Esophagus muscularis mucosa (tissue), 4 donors: Measurements from ENCODE around the gene DCAF11. TPM values are rescaled to one million over a fixed set of nuclear protein-coding genes. Genes with fewer than 3 reads are reported as not detected.

Source experiments
- DNase-seq: peaks from one replicate; pipeline ENCODE4 v3.0.0-alpha.2; 2017; ENCODE audit errors: extremely low spot score
- H3K27ac ChIP-seq, 4 donors: fragments of 200-600 bp; sonication (generic); replicated peaks in 1 of 4; 1 replicate in 3 of 4; 2 replicates in 1 of 4; pipeline ENCODE4 v1.5.1; 2016 to 2019; ENCODE audit warnings: mild to moderate bottlenecking in 1 of 4
- H3K27me3 ChIP-seq, 4 donors: fragments of 200-600 bp; sonication (generic); one replicate each; pipeline versions ENCODE4 v1.5.1 to v1.6.0; 2016 to 2019
- H3K36me3 ChIP-seq, 4 donors: fragments of 200-600 bp; sonication (generic); one replicate each; pipeline ENCODE4 v1.5.1; 2016 to 2019
- H3K4me1 ChIP-seq, 4 donors: fragments of 200-600 bp; sonication (generic); one replicate each; pipeline ENCODE4 v1.5.1; 2016 to 2019
- H3K4me3 ChIP-seq, 4 donors: fragments of 200-600 bp; sonication (generic); 1 replicate in 2 of 4; 2 replicates in 2 of 4; pipeline ENCODE4 v1.5.1; 2016 to 2019; ENCODE audit warnings: mild to moderate bottlenecking in 4 of 4, moderate library complexity in 1 of 4
- H3K9me3 ChIP-seq, 4 donors: fragments of 200-600 bp; sonication (generic); 1 replicate in 3 of 4; 2 replicates in 1 of 4; pipeline ENCODE4 v1.5.1; 2016 to 2019
- EP300 ChIP-seq: sonication (generic); formaldehyde crosslinking; IDR thresholded peaks from one replicate; pipeline ENCODE4 v1.6.1; 2017; ENCODE audit warnings: antibody characterized with exemption
- POLR2A ChIP-seq: fragments of 450-650 bp; IDR thresholded peaks from one replicate; pipeline ENCODE4 v1.6.1; 2017; ENCODE audit warnings: antibody characterized with exemption, moderate library complexity, mild to moderate bottlenecking, low read depth
- POLR2AphosphoS5 ChIP-seq, 2 donors: sonication (generic); formaldehyde crosslinking; IDR thresholded peaks; one replicate each; pipeline ENCODE4 v1.6.1; 2017; ENCODE audit warnings: antibody characterized with exemption in 2 of 2
- WGBS: methylation state at CpG from one replicate; pipeline ENCODE4 v1.1.5; 2018; 5-methylcytosine and 5-hydroxymethylcytosine counted together
- intact Hi-C: fragments of 100-400 bp; cut with DNase I; formaldehyde crosslinking; loops from one replicate; pipeline ENCODE4 v1.15.1; 2023
- total RNA-seq, 4 donors: library from RNA; depleted of rRNA; stranded (reverse); fragments of >200 nt; gene quantifications; one replicate each; pipeline versions ENCODE4 v1.1.0 to v1.2.1, GENCODE V29; 2016
- TF ChIP-seq, protein P1 (sequence below), 3 experiments: fragments of 200-600 bp in 2 of 3; fragments of 450-650 bp in 1 of 3; sonication (generic) in 2 of 3; IDR thresholded peaks; one replicate each; pipeline ENCODE4 v1.5.1; 2017 to 2019; ENCODE audit warnings: antibody characterized with exemption in 3 of 3, mild to moderate bottlenecking in 2 of 3, moderate library complexity in 1 of 3

DCAF11 gene
- total RNA-seq, 4 donors from 2014 or later, result 56.0 to 74.9 (median 66.8) TPM

DNA sequence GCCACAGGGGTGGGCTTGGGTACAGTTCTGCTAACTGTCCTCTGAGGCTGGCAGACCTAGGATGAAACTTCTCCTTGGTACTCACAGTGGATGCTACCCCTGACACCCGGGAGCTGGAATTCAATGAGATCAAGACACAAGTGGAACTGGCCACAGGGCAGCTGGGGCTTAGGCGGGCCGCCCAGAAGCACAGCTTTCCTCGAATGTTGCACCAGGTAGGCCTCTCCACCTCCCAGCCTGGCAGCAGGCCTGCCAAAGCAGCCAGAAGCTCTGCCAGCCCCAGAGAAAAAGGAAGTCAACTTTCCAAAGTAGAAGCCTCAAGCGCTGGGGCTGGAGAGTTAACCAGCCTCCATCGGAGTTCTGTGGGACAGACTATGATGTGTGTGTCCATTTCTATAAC, 2.6 kb downstream of the DCAF11 start:
- Histone ChIP-seq H3K27me3 (no peaks in the 10 kb centered on the region), H3K9me3 (no peaks in the 10 kb centered on the region), H3K4me3 (no peak overlapping the region), H3K36me3 (peaks cover 27 to 56% (median 53%) of the 10 kb centered on the region in 4 donors), H3K27ac (no peak overlapping the region), H3K4me1 (peaks cover 20 to 23% (median 21%) of the 10 kb centered on the region in 4 donors)
- no peak for DNase-seq
- 89% methylated on average over 3 of the region's 6 CpGs for WGBS
- intact Hi-C loops, result no loop called here
- TF ChIP-seq EP300 (no peak), POLR2AphosphoS5 (IDR thresholded peaks at IDR 0.05) (no peak), POLR2A (no peak)
- TF ChIP-seq, protein P1, sequence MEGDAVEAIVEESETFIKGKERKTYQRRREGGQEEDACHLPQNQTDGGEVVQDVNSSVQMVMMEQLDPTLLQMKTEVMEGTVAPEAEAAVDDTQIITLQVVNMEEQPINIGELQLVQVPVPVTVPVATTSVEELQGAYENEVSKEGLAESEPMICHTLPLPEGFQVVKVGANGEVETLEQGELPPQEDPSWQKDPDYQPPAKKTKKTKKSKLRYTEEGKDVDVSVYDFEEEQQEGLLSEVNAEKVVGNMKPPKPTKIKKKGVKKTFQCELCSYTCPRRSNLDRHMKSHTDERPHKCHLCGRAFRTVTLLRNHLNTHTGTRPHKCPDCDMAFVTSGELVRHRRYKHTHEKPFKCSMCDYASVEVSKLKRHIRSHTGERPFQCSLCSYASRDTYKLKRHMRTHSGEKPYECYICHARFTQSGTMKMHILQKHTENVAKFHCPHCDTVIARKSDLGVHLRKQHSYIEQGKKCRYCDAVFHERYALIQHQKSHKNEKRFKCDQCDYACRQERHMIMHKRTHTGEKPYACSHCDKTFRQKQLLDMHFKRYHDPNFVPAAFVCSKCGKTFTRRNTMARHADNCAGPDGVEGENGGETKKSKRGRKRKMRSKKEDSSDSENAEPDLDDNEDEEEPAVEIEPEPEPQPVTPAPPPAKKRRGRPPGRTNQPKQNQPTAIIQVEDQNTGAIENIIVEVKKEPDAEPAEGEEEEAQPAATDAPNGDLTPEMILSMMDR (IDR thresholded peaks at IDR 0.05), result no peak

DNA sequence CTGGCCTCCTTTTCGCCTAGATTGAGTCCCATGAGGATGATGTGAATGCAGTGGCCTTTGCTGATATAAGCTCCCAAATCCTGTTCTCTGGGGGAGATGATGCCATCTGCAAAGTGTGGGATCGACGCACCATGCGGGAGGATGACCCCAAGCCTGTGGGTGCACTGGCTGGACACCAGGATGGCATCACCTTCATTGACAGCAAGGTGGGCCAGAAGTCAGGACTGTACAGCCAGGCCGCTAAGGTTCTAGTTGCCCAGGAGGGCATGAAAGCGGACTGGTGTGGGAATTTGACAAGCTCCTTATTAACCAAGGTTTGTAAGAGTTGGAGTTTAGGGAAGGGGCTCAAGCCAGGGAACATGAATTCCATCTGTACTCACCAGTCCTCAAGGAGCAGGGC, 5.1 kb downstream of the DCAF11 start:
- H3K27ac ChIP-seq, result no peak overlapping the region
- no peak for DNase-seq
- no peaks in the 10 kb centered on the region for H3K27me3 ChIP-seq
- intact Hi-C loops, result no loop called here
- H3K4me3 ChIP-seq, result no peak overlapping the region
- no peaks in the 10 kb centered on the region for H3K9me3 ChIP-seq
- over 99% methylated on average over 6 of the region's 6 CpGs for WGBS
- H3K36me3 ChIP-seq, result peaks cover 32 to 77% (median 75%) of the 10 kb centered on the region in 4 donors
- TF ChIP-seq, protein P1 (IDR thresholded peaks at IDR 0.05), result no peak
- TF ChIP-seq POLR2AphosphoS5 (IDR thresholded peaks at IDR 0.05), result no peak
- TF ChIP-seq EP300, result no peak
- H3K4me1 ChIP-seq, result peaks cover 14 to 18% (median 16%) of the 10 kb centered on the region in 4 donors

GRCh38 chr14:24121210-24121609, 6.6 kb downstream of the DCAF11 start:
- H3K36me3 ChIP-seq, result peaks cover 32 to 78% (median 75%) of the 10 kb centered on the region in 4 donors
- H3K27me3 ChIP-seq, result no peaks in the 10 kb centered on the region
- peaks cover 5 to 8% (median 7%) of the 10 kb centered on the region in 4 donors for H3K4me1 ChIP-seq
- no peak overlapping the region for H3K27ac ChIP-seq
- no peak for TF ChIP-seq EP300
- no peak for TF ChIP-seq POLR2A
- TF ChIP-seq POLR2AphosphoS5 (IDR thresholded peaks at IDR 0.05), result no peak
- TF ChIP-seq, protein P1 (IDR thresholded peaks at IDR 0.05), result no peak
- no peak for DNase-seq
- over 99% methylated on average over 8 of the region's 8 CpGs for WGBS
- intact Hi-C loops, result no loop called here
- H3K9me3 ChIP-seq, result no peaks in the 10 kb centered on the region
- H3K4me3 ChIP-seq, result no peak overlapping the region

- intact Hi-C loops, result no loop called here
- no peaks in the 10 kb centered on the region for H3K9me3 ChIP-seq
- TF ChIP-seq, protein P1 (IDR thresholded peaks at IDR 0.05), result no peak
- no peak for TF ChIP-seq POLR2AphosphoS5 (IDR thresholded peaks at IDR 0.05)
- no peak for TF ChIP-seq POLR2A
- TF ChIP-seq EP300, result no peak
- no peaks in the 10 kb centered on the region for H3K27me3 ChIP-seq
- no peak overlapping the region for H3K27ac ChIP-seq
- no peak overlapping the region for H3K4me3 ChIP-seq
- no peak for DNase-seq
- H3K4me1 ChIP-seq, result no peaks in the 10 kb centered on the region
- WGBS, result 98% methylated on average over 4 of the region's 4 CpGs
- H3K36me3 ChIP-seq, result peaks cover 32 to 74% (median 67%) of the 10 kb centered on the region in 4 donors
Measured at GRCh38 chr14:24122416-24122815, 7.8 kb downstream of the DCAF11 start.

- WGBS, result 100% methylated on average over 1 of the region's 8 CpGs
- Histone ChIP-seq H3K36me3 (peaks cover 30 to 69% (median 62%) of the 10 kb centered on the region in 4 donors), H3K27me3 (no peaks in the 10 kb centered on the region), H3K27ac (no peak overlapping the region), H3K4me1 (no peaks in the 10 kb centered on the region), H3K9me3 (no peaks in the 10 kb centered on the region), H3K4me3 (no peak overlapping the region)
- DNase-seq, result no peak
- TF ChIP-seq, protein P1 (IDR thresholded peaks at IDR 0.05), result no peak
- TF ChIP-seq POLR2A (no peak), EP300 (no peak), POLR2AphosphoS5 (IDR thresholded peaks at IDR 0.05) (no peak)
- intact Hi-C loops, result no loop called here
Measured at GRCh38 chr14:24122898-24123297, 8.3 kb downstream of the DCAF11 start.
